Right lobe of liver (tissue), 4 donors: ENCODE measurements around the gene BEST1.

Source experiments
- CTCF ChIP-seq, 4 donors: fragments of 200-600 bp in 3 of 4; fragments of 450-650 bp in 1 of 4; IDR thresholded peaks; one replicate each; pipeline versions ENCODE4 v1.5.1 to v1.8.0; 2016 to 2022; ENCODE audit warnings: antibody characterized with exemption in 4 of 4, mild to moderate bottlenecking in 2 of 4
- POLR2A ChIP-seq: fragments of 450-650 bp; IDR thresholded peaks from one replicate; pipeline ENCODE4 v1.6.1; 2017; ENCODE audit warnings: antibody characterized with exemption, mild to moderate bottlenecking
- donor health status: DM: no; HTN: no; CAD: no.
- donor health status: DM: no; HTN: no; CAD: no.
- donor health status: DM: no; HTN: yes; CAD: no.

GRCh38 chr11:61908730-61909316 is 41.3 kb upstream of the BEST1 start:
- TF ChIP-seq CTCF (IDR thresholded peaks at IDR 0.05), result no peak
- no peak for TF ChIP-seq POLR2A
